Amniotic epithelial cell (primary cell): ENCODE results near the gene KIR2DL1.
"Not testable (repeated sequence)": the region's sequence is repeated elsewhere in the genome, so short reads cannot be mapped to it uniquely, and the experiment has no call there.

Experiments used
- DNase-seq: peaks from one replicate; pipeline ENCODE4 v3.0.0-alpha.2; 2010; ENCODE audit warnings: low read depth

KIR2DL1 gene

GRCh38 chr19:54817670-54818536, 48.3 kb downstream of the KIR2DL1 start:
- no peak for DNase-seq

- not testable (repeated sequence) for DNase-seq
Measured at GRCh38 chr19:54824416-54824815, 54.8 kb downstream of the KIR2DL1 start.

GRCh38 chr19:54825326-54825725, 55.7 kb downstream of the KIR2DL1 start:
- DNase-seq, result not testable (repeated sequence)

GRCh38 chr19:54828064-54828463, 58.5 kb downstream of the KIR2DL1 start:
- not testable (repeated sequence) for DNase-seq

- not testable (repeated sequence) for DNase-seq
Measured at GRCh38 chr19:54832496-54832895, 62.9 kb downstream of the KIR2DL1 start, which contains the start of gene KIR2DS4. TSS of gene KIR2DS4 (plus strand) at chr19:54832676.
